Hepatocyte (in vitro differentiated cells): ENCODE results near the gene KCND3. TPM values are rescaled to one million over a fixed set of nuclear protein-coding genes. Genes with fewer than 3 reads are reported as not detected.

Experiments
- DNase-seq: peaks from one replicate; pipeline ENCODE4 v3.0.0-alpha.2; 2016; ENCODE audit warnings: low spot score
- H2AFZ ChIP-seq: fragments of 200-600 bp; sonication (generic); 2 replicates; pipeline ENCODE4 v1.6.0; 2016; ENCODE audit warnings: antibody characterized with exemption, mild to moderate bottlenecking
- H3K27ac ChIP-seq: fragments of 200-600 bp; sonication (generic); 2 replicates; pipeline ENCODE4 v1.5.1; 2016; ENCODE audit warnings: mild to moderate bottlenecking
- H3K27me3 ChIP-seq: fragments of 200-600 bp; sonication (generic); 2 replicates; pipeline ENCODE4 v1.6.1; 2016
- H3K36me3 ChIP-seq: fragments of 200-600 bp; sonication (generic); replicated peaks from 2 replicates; pipeline ENCODE4 v1.5.1; 2016; ENCODE audit warnings: low read depth; ENCODE audit not compliant: insufficient read depth
- H3K4me1 ChIP-seq: fragments of 200-600 bp; sonication (generic); 2 replicates; pipeline ENCODE4 v1.5.1; 2016; ENCODE audit warnings: mild to moderate bottlenecking, moderate library complexity; ENCODE audit not compliant: insufficient read depth
- H3K4me2 ChIP-seq: fragments of 200-600 bp; sonication (generic); 2 replicates; pipeline ENCODE4 v1.6.0; 2016
- H3K4me3 ChIP-seq: fragments of 200-600 bp; sonication (generic); 2 replicates; pipeline ENCODE4 v1.5.1; 2016; ENCODE audit warnings: mild to moderate bottlenecking
- H3K79me2 ChIP-seq: fragments of 200-600 bp; sonication (generic); 2 replicates; pipeline ENCODE4 v1.6.0; 2017; ENCODE audit warnings: mild to moderate bottlenecking
- H3K9me2 ChIP-seq: fragments of 200-600 bp; sonication (generic); replicated peaks from 2 replicates; pipeline ENCODE4 v1.6.0; 2017; ENCODE audit warnings: mild to moderate bottlenecking; ENCODE audit not compliant: insufficient read depth
- H3K9me3 ChIP-seq: fragments of 200-600 bp; sonication (generic); 2 replicates; pipeline ENCODE4 v1.5.1; 2016; ENCODE audit warnings: low read depth, mild to moderate bottlenecking
- H4K20me1 ChIP-seq: fragments of 200-600 bp; sonication (generic); 2 replicates; pipeline ENCODE4 v1.6.0; 2016; ENCODE audit warnings: mild to moderate bottlenecking; ENCODE audit not compliant: insufficient read depth, poor library complexity, severe bottlenecking
- EZH2 ChIP-seq: fragments of 200-600 bp; sonication (generic); IDR thresholded peaks from 2 replicates; pipeline ENCODE4 v1.6.1; 2016; ENCODE audit warnings: antibody characterized with exemption, mild to moderate bottlenecking, borderline replicate concordance
- EZH2phosphoT487 ChIP-seq: fragments of 200-600 bp; sonication (generic); IDR thresholded peaks from one replicate; pipeline ENCODE4 v1.6.1; 2018; ENCODE audit warnings: antibody characterized with exemption, mild to moderate bottlenecking, low read depth, moderate library complexity; ENCODE audit not compliant: unreplicated experiment, severe bottlenecking
- WGBS: methylation state at CpG from one replicate; pipeline ENCODE4 v1.1.6; 2016; ENCODE audit warnings: low lambda C conversion rate; ENCODE audit errors: missing lambda C conversion rate; 5-methylcytosine and 5-hydroxymethylcytosine counted together
- polyA plus RNA-seq: library from polyadenylated mRNA; unstranded; fragments of >200 nt; fragmentation: Nextera tagmentation; extraction: Ambion mirVana; gene quantifications from 2 replicates; pipeline ENCODE4 v1.2.1, GENCODE V29; 2016
- total RNA-seq: library from RNA; depleted of rRNA; stranded (reverse); fragments of >200 nt; gene quantifications from 2 replicates; pipeline ENCODE4 v1.2.3, GENCODE V29; 2014
- TF ChIP-seq, protein P1 (sequence below): fragments of 200-600 bp; sonication (generic); IDR thresholded peaks from 2 replicates; pipeline ENCODE4 v1.5.1; 2016; ENCODE audit warnings: antibody characterized with exemption, mild to moderate bottlenecking; ENCODE audit not compliant: poor library complexity

KCND3 gene
- total and polyA plus RNA-seq, 2 experiments from 2014 or later: 1.4 to 2.7 TPM

DNA sequence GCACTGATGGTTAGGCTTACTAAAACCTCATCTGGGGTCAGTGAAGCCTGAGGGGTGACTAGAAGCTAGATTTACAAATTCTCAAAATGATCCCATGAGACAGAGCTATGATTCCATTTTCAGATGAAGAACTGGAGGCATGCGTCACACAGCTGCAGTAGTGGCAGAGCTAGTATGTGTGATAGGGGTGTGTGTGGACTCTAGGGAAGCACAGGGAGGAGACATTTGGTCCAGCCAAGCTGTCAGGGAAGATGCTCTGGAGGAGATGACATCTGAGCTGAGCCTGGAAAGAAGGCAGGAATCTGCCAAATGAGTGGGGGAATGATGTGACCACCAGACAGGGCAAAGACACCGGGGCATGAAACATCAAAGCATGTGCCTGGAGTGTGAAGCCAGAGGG lies 12.0 kb upstream of the KCND3 start:
- 67% methylated on average over 2 of the region's 2 CpGs for WGBS

DNA sequence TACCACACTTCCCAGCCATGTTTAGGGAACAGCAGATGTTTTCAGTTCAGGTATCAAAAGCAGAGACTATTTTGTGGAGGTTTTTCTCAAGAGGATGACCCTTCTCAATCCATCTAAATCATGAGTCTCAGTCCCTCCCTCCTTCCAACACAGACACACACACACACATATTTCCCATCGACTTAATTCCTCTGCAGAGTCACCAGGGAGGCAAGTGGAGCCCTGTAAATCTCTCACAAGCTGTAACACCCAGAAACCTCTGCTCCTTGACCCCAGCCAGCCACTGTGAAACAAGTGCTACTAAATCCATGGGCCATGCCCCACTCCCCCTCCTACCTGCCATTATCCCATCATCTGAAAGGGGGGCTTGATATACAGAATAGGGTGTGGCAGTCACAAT lies 10.6 kb upstream of the KCND3 start:
- Histone ChIP-seq H3K36me3 (no peaks in the 10 kb centered on the region), H3K4me1 (no peaks in the 10 kb centered on the region), H3K4me3 (no peak overlapping the region), H3K4me2 (no peak overlapping the region), H3K27me3 (peaks cover 21% of the 10 kb centered on the region), H3K79me2 (no peaks in the 10 kb centered on the region), H2AFZ (no peak overlapping the region), H3K27ac (no peak overlapping the region), H3K9me2 (no peaks in the 10 kb centered on the region), H4K20me1 (no peaks in the 10 kb centered on the region), H3K9me3 (no peaks in the 10 kb centered on the region)
- DNase-seq: no peak
- WGBS: 82% methylated on average over 1 of the region's 1 CpG
- TF ChIP-seq EZH2phosphoT487 (no peak), EZH2 (no peak)
- TF ChIP-seq, protein P1, sequence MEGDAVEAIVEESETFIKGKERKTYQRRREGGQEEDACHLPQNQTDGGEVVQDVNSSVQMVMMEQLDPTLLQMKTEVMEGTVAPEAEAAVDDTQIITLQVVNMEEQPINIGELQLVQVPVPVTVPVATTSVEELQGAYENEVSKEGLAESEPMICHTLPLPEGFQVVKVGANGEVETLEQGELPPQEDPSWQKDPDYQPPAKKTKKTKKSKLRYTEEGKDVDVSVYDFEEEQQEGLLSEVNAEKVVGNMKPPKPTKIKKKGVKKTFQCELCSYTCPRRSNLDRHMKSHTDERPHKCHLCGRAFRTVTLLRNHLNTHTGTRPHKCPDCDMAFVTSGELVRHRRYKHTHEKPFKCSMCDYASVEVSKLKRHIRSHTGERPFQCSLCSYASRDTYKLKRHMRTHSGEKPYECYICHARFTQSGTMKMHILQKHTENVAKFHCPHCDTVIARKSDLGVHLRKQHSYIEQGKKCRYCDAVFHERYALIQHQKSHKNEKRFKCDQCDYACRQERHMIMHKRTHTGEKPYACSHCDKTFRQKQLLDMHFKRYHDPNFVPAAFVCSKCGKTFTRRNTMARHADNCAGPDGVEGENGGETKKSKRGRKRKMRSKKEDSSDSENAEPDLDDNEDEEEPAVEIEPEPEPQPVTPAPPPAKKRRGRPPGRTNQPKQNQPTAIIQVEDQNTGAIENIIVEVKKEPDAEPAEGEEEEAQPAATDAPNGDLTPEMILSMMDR: no peak

More for the DNA sequence above, 12.0 kb upstream of the KCND3 start:
- no peak overlapping the region for H3K27ac ChIP-seq
- no peak overlapping the region for H3K4me2 ChIP-seq
- H3K27me3 ChIP-seq: peaks cover 13% of the 10 kb centered on the region
- no peaks in the 10 kb centered on the region for H3K9me3 ChIP-seq
- no peaks in the 10 kb centered on the region for H4K20me1 ChIP-seq
- no peaks in the 10 kb centered on the region for H3K36me3 ChIP-seq
- TF ChIP-seq EZH2 (no peak), EZH2phosphoT487 (no peak)
- TF ChIP-seq, protein P1: no peak
- H3K4me3 ChIP-seq: no peak overlapping the region
- no peak for DNase-seq
- no peaks in the 10 kb centered on the region for H3K4me1 ChIP-seq
- no peak overlapping the region for H2AFZ ChIP-seq
- no peaks in the 10 kb centered on the region for H3K79me2 ChIP-seq
- H3K9me2 ChIP-seq: no peaks in the 10 kb centered on the region

DNA sequence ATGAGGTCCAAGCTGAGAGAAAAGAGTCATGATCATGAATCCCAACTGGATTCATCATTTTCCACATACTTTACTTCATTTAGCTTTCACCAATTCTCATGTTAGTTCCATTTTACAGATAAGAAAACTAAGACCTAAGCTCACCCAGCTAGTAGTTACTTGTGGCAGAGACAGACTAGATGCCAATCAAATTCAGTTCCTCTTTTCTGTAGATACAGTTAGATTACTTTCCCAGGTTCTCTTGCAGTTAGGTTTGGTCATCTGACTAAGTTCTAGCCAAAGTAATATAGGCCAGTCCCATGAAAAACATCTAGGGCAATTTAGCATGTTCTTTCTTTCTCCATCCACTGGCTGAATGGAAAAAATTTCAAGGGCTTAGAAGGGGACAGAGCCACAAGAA lies 8.9 kb upstream of the KCND3 start:
- Histone ChIP-seq H2AFZ (no peak overlapping the region), H3K27me3 (peaks cover 27% of the 10 kb centered on the region), H3K9me3 (no peaks in the 10 kb centered on the region), H3K79me2 (no peaks in the 10 kb centered on the region), H3K4me1 (no peaks in the 10 kb centered on the region), H3K36me3 (no peaks in the 10 kb centered on the region), H3K4me3 (no peak overlapping the region), H3K4me2 (no peak overlapping the region), H3K9me2 (no peaks in the 10 kb centered on the region), H4K20me1 (no peaks in the 10 kb centered on the region), H3K27ac (no peak overlapping the region)
- TF ChIP-seq, protein P1: no peak
- TF ChIP-seq EZH2 (no peak), EZH2phosphoT487 (no peak)
- no peak for DNase-seq

DNA sequence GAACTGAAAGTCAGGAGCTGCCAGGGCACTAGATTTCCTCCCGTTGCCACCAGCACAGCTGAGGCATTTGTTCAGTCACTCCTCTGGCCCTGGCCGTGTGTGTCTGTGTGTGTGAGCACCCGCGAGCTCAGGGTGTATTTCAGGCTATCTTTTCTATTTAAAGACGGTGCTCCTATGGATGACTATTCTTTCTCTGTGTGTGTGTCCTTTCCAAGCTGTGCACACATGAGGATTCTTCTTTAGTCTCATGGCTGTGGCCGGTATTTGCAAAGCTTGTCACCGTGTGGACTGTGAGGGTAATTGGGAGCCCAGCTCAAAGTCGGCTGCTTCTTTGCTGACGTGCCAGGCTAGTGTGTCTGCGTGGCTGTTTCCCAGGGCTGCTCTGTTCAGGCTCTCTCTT lies 3.0 kb upstream of the KCND3 start:
- H2AFZ ChIP-seq: no peak overlapping the region
- H3K27ac ChIP-seq: no peak overlapping the region
- H3K4me3 ChIP-seq: no peak overlapping the region
- H3K4me1 ChIP-seq: peaks cover 24% of the 10 kb centered on the region
- TF ChIP-seq EZH2phosphoT487: no peak
- TF ChIP-seq, protein P1: no peak
- no peak for TF ChIP-seq EZH2
- peaks cover 74% of the 10 kb centered on the region for H3K27me3 ChIP-seq
- 69% methylated on average over 10 of the region's 10 CpGs for WGBS
- DNase-seq: no peak
- H3K9me3 ChIP-seq: no peaks in the 10 kb centered on the region
- H3K9me2 ChIP-seq: no peaks in the 10 kb centered on the region
- H4K20me1 ChIP-seq: no peaks in the 10 kb centered on the region
- H3K4me2 ChIP-seq: no peak overlapping the region
- H3K36me3 ChIP-seq: no peaks in the 10 kb centered on the region
- H3K79me2 ChIP-seq: no peaks in the 10 kb centered on the region
